ENCODE data around the gene NFKBIB.

- no peak for TF ChIP-seq POLR2A (IDR thresholded peaks at IDR 0.05; ENCODE audit: low read depth)
- TF ChIP-seq CTCF (IDR thresholded peaks at IDR 0.05), result no peak
- TF ChIP-seq EP300 (IDR thresholded peaks at IDR 0.05), result no peak
Measured at GRCh38 chr19:38946229-38947010, 46.7 kb downstream of the NFKBIB start.
